Progenitor cell of endocrine pancreas (in vitro differentiated cells): ENCODE data around the gene ADAMTSL5. TPM values are rescaled to one million over a fixed set of nuclear protein-coding genes. Genes with fewer than 3 reads are reported as not detected.
A peak's percentile ranks its signal among the peaks of the same experiment; 100 is the strongest.

Experiments used
- DNase-seq: peaks from one replicate; pipeline ENCODE4 v3.0.0; 2021; ENCODE audit warnings: low spot score; ENCODE audit not compliant: unreplicated experiment
- H3K27ac Mint-ChIP-seq: 2 replicates; pipeline ENCODE4 v1.8.0; 2021; ENCODE audit warnings: mild to moderate bottlenecking, moderate library complexity, mixed read lengths
- H3K27me3 Mint-ChIP-seq: 2 replicates; pipeline ENCODE4 v1.8.0; 2021; ENCODE audit warnings: mixed read lengths
- H3K36me3 Mint-ChIP-seq: 2 replicates; pipeline ENCODE4 v1.8.0; 2022; ENCODE audit warnings: mixed read lengths; ENCODE audit not compliant: insufficient read depth
- H3K4me1 Mint-ChIP-seq: 2 replicates; pipeline ENCODE4 v1.8.0; 2021; ENCODE audit warnings: low read depth, mixed read lengths
- H3K4me3 Mint-ChIP-seq: 2 replicates; pipeline ENCODE4 v1.8.0; 2021; ENCODE audit warnings: low read depth, mild to moderate bottlenecking, moderate library complexity, mixed read lengths
- H3K9me3 Mint-ChIP-seq: 2 replicates; pipeline ENCODE4 v1.8.0; 2021; ENCODE audit warnings: low read depth, mixed read lengths
- CTCF ChIP-seq: fragments of 200-600 bp; sonication (generic); IDR thresholded peaks from one replicate; pipeline ENCODE4 v1.5.0; 2021; ENCODE audit warnings: antibody characterized with exemption, mild to moderate bottlenecking; ENCODE audit not compliant: unreplicated experiment
- total RNA-seq: library from RNA; stranded (reverse); gene quantifications from 2 replicates; pipeline ENCODE4 v1.2.1, GENCODE V29; 2021

Gene ADAMTSL5
- total RNA-seq, 1 donor from 2014 or later: 2.3 TPM

GRCh38 chr19:1471515-1472160, 41.2 kb downstream of the ADAMTSL5 start:
- Mint-ChIP-seq H3K4me1 (peaks cover 2% of the 10 kb centered on the region), H3K27ac (no peak overlapping the region), H3K36me3 (no peaks in the 10 kb centered on the region), H3K9me3 (no peaks in the 10 kb centered on the region), H3K27me3 (peaks cover 24% of the 10 kb centered on the region), H3K4me3 (no peak overlapping the region)
- DNase-seq: no peak
- TF ChIP-seq CTCF: peak; percentile 20

- no peak for TF ChIP-seq CTCF
- Mint-ChIP-seq H3K27me3 (peaks cover 25% of the 10 kb centered on the region), H3K4me1 (peaks cover 2% of the 10 kb centered on the region), H3K36me3 (no peaks in the 10 kb centered on the region), H3K9me3 (no peaks in the 10 kb centered on the region), H3K4me3 (no peak overlapping the region), H3K27ac (no peak overlapping the region)
- no peak for DNase-seq
These were observed 41.8 kb downstream of the ADAMTSL5 start for GRCh38 chr19:1471010-1471514.

GRCh38 chr19:1470305-1471009, 42.4 kb downstream of the ADAMTSL5 start:
- no peaks in the 10 kb centered on the region for H3K9me3 Mint-ChIP-seq
- DNase-seq: no peak
- TF ChIP-seq CTCF: no peak
- peak overlapping the region; percentile 11 for H3K4me3 Mint-ChIP-seq
- H3K4me1 Mint-ChIP-seq: peaks cover 2% of the 10 kb centered on the region
- peaks cover 25% of the 10 kb centered on the region for H3K27me3 Mint-ChIP-seq
- no peaks in the 10 kb centered on the region for H3K36me3 Mint-ChIP-seq
- H3K27ac Mint-ChIP-seq: no peak overlapping the region

- TF ChIP-seq CTCF: no peak
- Mint-ChIP-seq H3K4me1 (peaks cover 2% of the 10 kb centered on the region), H3K4me3 (peak overlapping the region; percentile 11), H3K36me3 (no peaks in the 10 kb centered on the region), H3K9me3 (no peaks in the 10 kb centered on the region), H3K27me3 (peaks cover 25% of the 10 kb centered on the region), H3K27ac (peak overlapping the region; percentile 49)
- no peak for DNase-seq
These were observed 42.8 kb downstream of the ADAMTSL5 start for GRCh38 chr19:1470055-1470304.

GRCh38 chr19:1469255-1470054, 43.4 kb downstream of the ADAMTSL5 start:
- Mint-ChIP-seq H3K4me1 (peaks cover 2% of the 10 kb centered on the region), H3K27ac (no peak overlapping the region), H3K36me3 (no peaks in the 10 kb centered on the region), H3K9me3 (no peaks in the 10 kb centered on the region), H3K4me3 (no peak overlapping the region), H3K27me3 (peaks cover 25% of the 10 kb centered on the region)
- DNase-seq: no peak
- TF ChIP-seq CTCF: no peak
